Mucosa of stomach (tissue), 1 donor: ENCODE results near the gene KLHL29.

ENCODE experiments used
- H3K27me3 ChIP-seq: one replicate; pipeline ENCODE4 v1.7.0; 2013; ENCODE audit warnings: mild to moderate bottlenecking, low read length; ENCODE audit not compliant: control insufficient read depth, insufficient read depth
- H3K36me3 ChIP-seq: one replicate; pipeline ENCODE4 v1.7.0; 2013; ENCODE audit warnings: low read length; ENCODE audit not compliant: control insufficient read depth, insufficient read depth
- H3K4me1 ChIP-seq: one replicate; pipeline ENCODE4 v1.7.0; 2013; ENCODE audit warnings: mild to moderate bottlenecking, low read length; ENCODE audit not compliant: control insufficient read depth, insufficient read depth
- H3K4me3 ChIP-seq: one replicate; pipeline ENCODE4 v1.7.0; 2013; ENCODE audit warnings: low read length
- H3K9ac ChIP-seq: one replicate; pipeline ENCODE4 v1.7.0; 2013; ENCODE audit warnings: mild to moderate bottlenecking, low read length, moderate library complexity
- H3K9me3 ChIP-seq: one replicate; pipeline ENCODE4 v1.7.0; 2013; ENCODE audit warnings: mild to moderate bottlenecking, low read length, moderate library complexity; ENCODE audit not compliant: control insufficient read depth
- donor health status: Pancreatic carcinoma.

The KLHL29 gene

GRCh38 chr2:23427976-23428375 is 43.0 kb downstream of the KLHL29 start:
- Histone ChIP-seq H3K36me3 (no peaks in the 10 kb centered on the region), H3K27me3 (no peaks in the 10 kb centered on the region), H3K9ac (no peak overlapping the region), H3K9me3 (no peaks in the 10 kb centered on the region), H3K4me3 (no peak overlapping the region), H3K4me1 (no peaks in the 10 kb centered on the region)

GRCh38 chr2:23429036-23429435 is 44.1 kb downstream of the KLHL29 start:
- Histone ChIP-seq H3K4me1 (no peaks in the 10 kb centered on the region), H3K36me3 (no peaks in the 10 kb centered on the region), H3K4me3 (no peak overlapping the region), H3K9ac (no peak overlapping the region), H3K27me3 (no peaks in the 10 kb centered on the region), H3K9me3 (no peaks in the 10 kb centered on the region)

- no peak overlapping the region for H3K9ac ChIP-seq
- no peaks in the 10 kb centered on the region for H3K4me1 ChIP-seq
- no peaks in the 10 kb centered on the region for H3K27me3 ChIP-seq
- H3K4me3 ChIP-seq = no peak overlapping the region
- H3K36me3 ChIP-seq = no peaks in the 10 kb centered on the region
- H3K9me3 ChIP-seq = no peaks in the 10 kb centered on the region
Measured at GRCh38 chr2:23430263-23430662, 45.3 kb downstream of the KLHL29 start.

GRCh38 chr2:23432531-23432930 is 47.6 kb downstream of the KLHL29 start:
- no peaks in the 10 kb centered on the region for H3K9me3 ChIP-seq
- H3K36me3 ChIP-seq = no peaks in the 10 kb centered on the region
- H3K27me3 ChIP-seq = no peaks in the 10 kb centered on the region
- no peak overlapping the region for H3K9ac ChIP-seq
- H3K4me3 ChIP-seq = no peak overlapping the region
- H3K4me1 ChIP-seq = no peaks in the 10 kb centered on the region

GRCh38 chr2:23433282-23433681 is 48.3 kb downstream of the KLHL29 start:
- H3K4me3 ChIP-seq = no peak overlapping the region
- H3K27me3 ChIP-seq = no peaks in the 10 kb centered on the region
- no peaks in the 10 kb centered on the region for H3K9me3 ChIP-seq
- H3K36me3 ChIP-seq = no peaks in the 10 kb centered on the region
- no peaks in the 10 kb centered on the region for H3K4me1 ChIP-seq
- no peak overlapping the region for H3K9ac ChIP-seq

GRCh38 chr2:23434721-23435121 is 49.7 kb downstream of the KLHL29 start:
- Histone ChIP-seq H3K36me3 (no peaks in the 10 kb centered on the region), H3K4me1 (no peaks in the 10 kb centered on the region), H3K4me3 (no peak overlapping the region), H3K27me3 (no peaks in the 10 kb centered on the region), H3K9ac (no peak overlapping the region), H3K9me3 (no peaks in the 10 kb centered on the region)

GRCh38 chr2:23435250-23436035 is 50.5 kb downstream of the KLHL29 start:
- H3K36me3 ChIP-seq = no peaks in the 10 kb centered on the region
- H3K4me1 ChIP-seq = no peaks in the 10 kb centered on the region
- no peak overlapping the region for H3K4me3 ChIP-seq
- H3K27me3 ChIP-seq = no peaks in the 10 kb centered on the region
- no peak overlapping the region for H3K9ac ChIP-seq
- H3K9me3 ChIP-seq = no peaks in the 10 kb centered on the region

- Histone ChIP-seq H3K9ac (no peak overlapping the region), H3K4me3 (no peak overlapping the region), H3K27me3 (no peaks in the 10 kb centered on the region), H3K4me1 (no peaks in the 10 kb centered on the region), H3K9me3 (no peaks in the 10 kb centered on the region), H3K36me3 (no peaks in the 10 kb centered on the region)
Measured at GRCh38 chr2:23436346-23437098, 51.5 kb downstream of the KLHL29 start.

GRCh38 chr2:23441414-23441813 is 56.4 kb downstream of the KLHL29 start:
- Histone ChIP-seq H3K36me3 (no peaks in the 10 kb centered on the region), H3K27me3 (no peaks in the 10 kb centered on the region), H3K9ac (no peak overlapping the region), H3K4me1 (no peaks in the 10 kb centered on the region), H3K9me3 (no peaks in the 10 kb centered on the region), H3K4me3 (no peak overlapping the region)

GRCh38 chr2:23445450-23445868 is 60.5 kb downstream of the KLHL29 start:
- Histone ChIP-seq H3K4me3 (no peak overlapping the region), H3K9me3 (no peaks in the 10 kb centered on the region), H3K27me3 (no peaks in the 10 kb centered on the region), H3K9ac (no peak overlapping the region), H3K36me3 (no peaks in the 10 kb centered on the region), H3K4me1 (no peaks in the 10 kb centered on the region)

- H3K9me3 ChIP-seq = no peaks in the 10 kb centered on the region
- H3K9ac ChIP-seq = no peak overlapping the region
- no peaks in the 10 kb centered on the region for H3K36me3 ChIP-seq
- no peak overlapping the region for H3K4me3 ChIP-seq
- no peaks in the 10 kb centered on the region for H3K27me3 ChIP-seq
- no peaks in the 10 kb centered on the region for H3K4me1 ChIP-seq
Measured at GRCh38 chr2:23446916-23447315, 61.9 kb downstream of the KLHL29 start.

- Histone ChIP-seq H3K9ac (no peak overlapping the region), H3K36me3 (no peaks in the 10 kb centered on the region), H3K27me3 (no peaks in the 10 kb centered on the region), H3K4me1 (no peaks in the 10 kb centered on the region), H3K4me3 (no peak overlapping the region), H3K9me3 (no peaks in the 10 kb centered on the region)
Measured at GRCh38 chr2:23447405-23447804, 62.4 kb downstream of the KLHL29 start.
